ENCODE measurements around the gene RXYLT1.
"Not testable (repeated sequence)": the region's sequence is repeated elsewhere in the genome, so short reads cannot be mapped to it uniquely, and the experiment has no call there.

Gene RXYLT1, protein sequence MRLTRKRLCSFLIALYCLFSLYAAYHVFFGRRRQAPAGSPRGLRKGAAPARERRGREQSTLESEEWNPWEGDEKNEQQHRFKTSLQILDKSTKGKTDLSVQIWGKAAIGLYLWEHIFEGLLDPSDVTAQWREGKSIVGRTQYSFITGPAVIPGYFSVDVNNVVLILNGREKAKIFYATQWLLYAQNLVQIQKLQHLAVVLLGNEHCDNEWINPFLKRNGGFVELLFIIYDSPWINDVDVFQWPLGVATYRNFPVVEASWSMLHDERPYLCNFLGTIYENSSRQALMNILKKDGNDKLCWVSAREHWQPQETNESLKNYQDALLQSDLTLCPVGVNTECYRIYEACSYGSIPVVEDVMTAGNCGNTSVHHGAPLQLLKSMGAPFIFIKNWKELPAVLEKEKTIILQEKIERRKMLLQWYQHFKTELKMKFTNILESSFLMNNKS

DNA sequence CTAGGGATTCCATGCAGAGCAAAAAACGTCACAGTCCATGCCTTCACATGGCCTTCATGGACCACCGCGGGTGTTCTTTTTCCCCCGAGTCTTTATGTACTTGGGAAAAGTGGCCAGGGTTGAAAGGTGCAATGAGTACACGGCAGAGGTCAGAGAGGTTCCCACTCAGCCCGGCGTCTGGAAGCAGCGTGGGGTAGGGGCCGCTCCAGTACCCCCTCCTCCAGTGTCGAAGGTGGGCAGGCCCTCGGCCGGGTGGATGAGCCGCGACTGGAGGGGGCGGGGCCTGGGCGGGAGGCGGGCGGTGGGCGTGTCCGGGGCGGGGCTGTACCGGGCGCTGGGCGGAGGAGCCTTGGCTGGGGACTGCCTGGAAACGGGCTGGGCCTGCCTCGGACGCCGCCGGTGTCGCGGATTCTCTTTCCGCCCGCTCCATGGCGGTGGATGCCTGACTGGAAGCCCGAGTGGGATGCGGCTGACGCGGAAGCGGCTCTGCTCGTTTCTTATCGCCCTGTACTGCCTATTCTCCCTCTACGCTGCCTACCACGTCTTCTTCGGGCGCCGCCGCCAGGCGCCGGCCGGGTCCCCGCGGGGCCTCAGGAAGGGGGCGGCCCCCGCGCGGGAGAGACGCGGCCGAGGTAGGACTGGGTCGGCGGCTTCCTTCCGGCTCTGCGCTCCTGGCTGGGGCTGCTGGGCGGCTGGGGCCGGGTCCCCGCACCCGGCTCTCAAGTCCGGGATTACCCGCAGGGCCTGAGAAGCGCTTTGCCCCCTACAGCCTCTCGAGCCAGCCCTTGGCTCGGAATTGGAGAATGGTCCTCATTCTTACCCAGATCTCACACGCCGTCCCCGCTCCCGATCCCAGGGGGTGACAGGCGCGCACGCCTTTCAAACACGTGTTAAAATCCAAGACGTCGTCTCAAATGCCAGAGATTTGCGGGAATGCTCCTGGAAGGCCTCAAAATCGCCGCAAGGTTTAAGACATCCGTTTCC lies at the start of gene RXYLT1:
Gene RXYLT1, plus strand, starts transcription at position 412 of the 984 bp plus-strand sequence. Its CDS starts 52 bp downstream, at position 464.
- DNase-seq, result peak; percentile 56

DNA sequence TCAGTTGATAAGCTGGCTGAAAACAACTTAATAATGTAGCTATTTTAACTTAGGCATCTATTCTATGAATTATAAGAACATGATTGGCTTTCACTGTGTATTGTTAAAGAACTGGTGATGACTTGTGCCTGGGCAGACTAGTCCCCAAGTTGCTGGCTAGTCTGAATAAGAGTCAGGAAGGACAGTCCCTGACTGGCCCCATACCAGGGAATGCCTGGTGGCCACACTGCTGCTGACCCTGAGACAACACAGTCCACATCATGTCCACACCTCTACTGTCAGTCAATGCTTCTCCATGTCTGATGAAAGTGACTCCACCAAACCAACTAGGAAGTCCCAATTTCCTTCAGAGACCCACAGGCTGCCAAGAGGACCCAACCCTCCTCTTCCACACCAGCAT lies 46.9 kb upstream of the RXYLT1 start:
- not testable (repeated sequence) for DNase-seq

DNA sequence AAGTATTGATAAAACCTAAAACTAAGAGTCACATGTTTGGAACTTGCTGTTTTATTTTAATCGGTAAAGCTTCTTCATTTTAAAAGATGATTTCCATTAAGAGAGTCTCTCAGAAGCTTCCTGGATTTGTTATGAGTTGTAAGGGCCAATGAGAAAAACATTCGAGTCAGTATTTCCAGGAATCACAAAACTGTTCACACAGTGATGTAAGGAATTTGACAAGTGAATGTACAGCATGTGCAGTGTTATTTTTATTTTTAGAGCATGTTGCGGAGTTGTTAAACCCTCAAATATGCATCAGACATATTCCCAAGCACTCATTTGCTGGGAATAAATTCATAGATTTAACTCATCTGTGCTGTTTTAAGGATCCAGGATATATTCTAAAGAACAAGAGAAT lies 46.1 kb upstream of the RXYLT1 start:
- DNase-seq, result not testable (repeated sequence)

DNA sequence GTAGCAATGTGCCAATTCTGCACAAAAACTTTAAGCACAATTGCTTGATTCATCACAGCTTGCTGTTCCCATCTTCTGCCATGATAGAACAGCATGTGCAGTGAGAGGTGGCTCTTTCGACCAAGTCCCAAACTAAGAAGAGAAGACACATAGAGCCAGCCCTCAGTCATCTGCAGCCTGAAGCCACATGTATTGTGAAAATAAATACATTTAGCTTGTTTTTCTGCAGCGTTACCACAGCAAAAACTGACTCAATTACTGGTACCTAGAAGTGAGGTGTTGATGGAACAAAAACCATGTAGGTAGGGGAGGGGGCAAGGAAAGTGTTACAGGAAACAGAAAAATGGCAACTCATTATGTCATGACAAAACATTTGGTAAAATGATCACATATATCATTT lies 39.2 kb upstream of the RXYLT1 start:
- DNase-seq, result not testable (repeated sequence)

DNA sequence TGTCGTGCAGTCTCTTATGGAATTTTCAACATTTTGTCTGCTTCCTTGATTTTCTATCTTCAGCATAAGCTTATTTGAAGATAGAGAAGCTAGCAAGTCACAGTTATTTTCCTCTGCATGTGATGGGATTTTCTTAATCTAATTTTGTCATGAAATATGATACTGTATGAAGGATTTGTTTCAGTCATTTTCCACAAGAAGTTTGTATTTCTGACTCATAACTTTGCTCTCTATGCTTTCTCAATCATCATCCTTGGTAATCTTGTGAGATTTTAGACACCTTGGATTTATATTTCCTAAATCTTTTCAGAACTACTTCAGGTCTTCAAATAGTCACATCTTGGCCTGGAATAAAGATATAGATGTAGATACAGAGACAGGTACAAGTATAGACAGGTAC lies 38.3 kb upstream of the RXYLT1 start:
- DNase-seq, result not testable (repeated sequence)

DNA sequence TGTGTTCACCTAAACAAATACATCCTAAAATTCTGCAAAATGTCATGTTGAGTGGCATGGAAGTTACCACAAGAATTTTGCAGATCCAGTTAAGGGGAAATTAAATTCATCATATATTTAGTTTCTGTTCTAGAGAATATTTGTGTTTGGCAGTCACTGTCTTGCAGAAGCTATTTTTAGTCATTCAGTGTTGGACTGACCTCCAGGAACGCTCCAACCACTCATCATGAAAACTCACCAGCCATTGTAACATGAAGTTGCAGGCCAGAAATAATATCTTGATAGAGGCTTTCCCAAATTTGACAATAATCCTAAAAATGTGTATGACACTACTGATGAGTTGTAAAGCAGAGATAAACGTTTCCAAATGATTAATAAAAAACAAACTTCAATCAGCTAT lies 35.6 kb upstream of the RXYLT1 start:
- DNase-seq, result not testable (repeated sequence)

DNA sequence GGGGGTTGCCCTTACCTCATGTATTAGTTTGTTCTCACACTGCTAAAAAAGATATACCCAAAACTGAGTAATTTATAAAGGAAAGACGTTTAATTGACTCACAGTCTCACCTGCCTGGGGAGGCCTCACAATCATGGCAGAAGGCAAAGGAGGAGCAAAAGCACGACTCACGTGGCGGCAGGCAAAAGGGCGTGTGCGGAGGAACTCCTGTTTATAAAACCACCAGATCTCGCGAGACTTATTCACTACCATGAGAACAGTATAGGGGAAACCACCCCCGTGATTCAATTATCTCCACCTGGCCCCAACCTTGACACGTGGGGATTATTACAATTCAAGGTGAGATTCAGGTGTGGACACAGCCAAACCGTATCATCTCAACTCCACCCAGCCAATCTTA lies 33.2 kb upstream of the RXYLT1 start:
- DNase-seq, result not testable (repeated sequence)

DNA sequence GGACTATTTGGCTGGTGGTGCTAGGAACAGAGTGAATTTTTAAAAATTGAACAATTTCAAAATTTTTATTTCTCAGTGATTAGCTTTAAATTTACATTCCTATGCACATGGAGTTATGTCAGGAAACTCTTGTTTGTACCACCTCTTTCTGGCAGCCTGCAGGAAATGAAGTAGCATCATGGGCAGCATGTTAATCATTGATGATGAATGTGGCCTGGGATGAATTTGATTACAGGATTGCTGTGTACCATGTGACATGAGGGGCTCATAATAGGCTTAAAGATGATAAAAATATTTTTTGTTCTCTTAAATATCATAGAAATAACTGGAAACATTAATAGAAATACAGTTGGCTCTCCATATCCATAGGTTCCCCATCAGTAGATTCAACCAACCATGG lies 32.6 kb upstream of the RXYLT1 start:
- DNase-seq, result not testable (repeated sequence)

DNA sequence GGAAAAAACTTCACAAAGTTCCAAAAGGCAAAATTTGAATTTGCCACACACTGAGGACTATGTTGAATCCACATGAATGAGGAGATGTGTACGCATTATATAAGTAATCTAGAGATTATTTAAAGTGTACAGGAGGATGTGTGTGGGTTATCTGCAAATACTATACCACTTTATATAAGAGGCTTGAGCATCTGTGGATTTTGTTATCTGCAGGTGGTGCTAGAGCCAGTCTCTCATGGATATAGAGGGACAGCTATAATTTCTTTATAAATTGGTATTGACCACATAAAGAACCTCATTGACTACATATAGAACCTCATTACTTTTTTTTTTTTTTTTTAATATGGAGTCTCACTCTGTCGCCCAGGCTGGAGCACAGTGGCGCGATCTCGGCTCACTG lies 32.2 kb upstream of the RXYLT1 start:
- no peak for DNase-seq

DNA sequence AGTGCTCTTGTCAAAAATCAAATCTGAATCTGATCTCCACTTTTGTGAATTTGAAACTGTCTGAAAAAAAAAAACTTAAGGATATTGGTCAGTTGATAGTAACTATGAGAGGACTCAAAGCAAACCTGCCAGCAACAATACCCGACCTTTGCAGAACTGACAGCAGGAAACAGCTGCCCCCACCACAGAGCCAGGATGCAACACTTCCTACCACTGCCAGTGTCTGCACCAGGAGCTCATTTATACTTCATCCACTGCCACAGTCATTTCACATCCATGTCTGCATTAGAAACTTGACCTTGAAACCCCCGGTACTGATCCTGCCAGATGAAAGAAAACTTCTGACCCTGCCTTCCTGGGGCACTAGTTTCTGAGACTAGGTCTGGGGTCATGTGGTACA lies 27.4 kb upstream of the RXYLT1 start:
- no peak for DNase-seq

DNA sequence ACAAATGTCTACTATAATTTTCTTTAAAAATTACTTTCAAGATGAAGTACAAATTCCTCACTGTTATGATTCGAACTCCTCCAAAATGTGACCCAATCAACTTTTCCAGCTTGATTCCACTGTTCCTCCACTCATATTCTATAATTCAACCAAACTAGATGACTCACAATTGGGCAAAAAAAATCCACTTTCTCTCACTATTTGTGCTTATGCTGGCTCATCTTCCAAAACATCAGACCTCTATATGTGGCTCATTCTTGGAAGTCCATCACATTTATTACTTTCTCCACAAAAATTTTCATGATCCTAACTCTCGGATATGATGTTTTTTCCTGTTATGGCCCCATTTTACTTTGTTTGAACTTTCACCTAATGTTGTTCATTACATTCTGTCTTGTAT lies 26.9 kb upstream of the RXYLT1 start:
- DNase-seq, result no peak

DNA sequence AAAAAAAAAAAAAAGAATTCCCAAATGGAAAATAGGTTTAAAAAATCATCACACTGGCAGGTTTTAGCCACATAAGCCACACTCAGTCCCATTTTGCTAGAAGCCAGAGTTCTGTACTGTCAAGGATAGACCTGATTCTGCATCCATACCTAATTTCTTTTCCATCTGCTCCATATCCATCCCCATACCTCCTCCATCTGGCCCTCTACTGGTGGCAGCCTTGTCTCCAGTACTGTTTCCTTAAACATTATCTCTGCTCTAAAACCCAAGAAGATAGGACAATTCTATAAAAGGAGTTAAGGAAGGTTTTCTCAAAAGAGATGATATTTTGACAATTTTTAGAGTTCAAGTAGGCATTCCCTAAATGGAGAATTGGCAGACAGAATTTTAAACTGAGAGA lies 26.0 kb upstream of the RXYLT1 start:
- DNase-seq, result no peak

DNA sequence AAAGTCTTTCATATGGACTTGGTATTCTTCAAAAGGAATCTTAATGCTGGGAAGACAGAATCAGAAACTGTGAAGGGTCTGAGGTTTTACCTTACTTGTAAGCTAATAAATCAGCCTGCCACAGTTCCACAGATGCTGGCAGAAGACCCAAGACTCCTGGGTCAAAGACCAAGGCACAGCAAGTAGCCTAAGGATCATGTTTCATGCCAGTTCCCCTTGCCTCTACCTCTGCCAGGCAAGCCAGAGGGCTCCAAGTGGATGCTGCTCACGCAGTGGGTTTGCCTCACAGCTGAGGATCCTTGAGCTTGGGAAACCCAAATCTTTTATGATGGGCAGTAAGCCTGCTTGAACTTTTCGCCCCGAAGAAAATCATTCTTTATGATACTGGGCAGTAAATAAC lies 15.2 kb upstream of the RXYLT1 start:
- no peak for DNase-seq

DNA sequence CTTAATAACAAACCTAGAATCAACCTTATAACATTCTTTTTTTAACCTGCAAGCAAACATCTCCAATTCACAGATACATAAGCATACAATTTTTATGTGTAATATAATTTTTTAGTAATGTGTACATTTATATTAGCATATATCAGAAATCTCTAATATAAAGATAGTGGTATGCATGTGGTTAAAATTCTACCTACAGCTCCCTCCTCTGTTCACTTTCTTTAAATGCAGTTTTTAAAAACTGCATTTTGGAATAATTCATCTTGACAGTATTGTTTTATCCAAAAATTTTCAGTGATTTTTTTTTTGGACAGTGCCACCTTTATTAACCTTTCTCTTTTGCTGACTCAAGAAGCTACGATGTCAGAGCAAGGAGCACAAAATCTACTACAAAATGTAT lies 13.2 kb upstream of the RXYLT1 start:
- no peak for DNase-seq

DNA sequence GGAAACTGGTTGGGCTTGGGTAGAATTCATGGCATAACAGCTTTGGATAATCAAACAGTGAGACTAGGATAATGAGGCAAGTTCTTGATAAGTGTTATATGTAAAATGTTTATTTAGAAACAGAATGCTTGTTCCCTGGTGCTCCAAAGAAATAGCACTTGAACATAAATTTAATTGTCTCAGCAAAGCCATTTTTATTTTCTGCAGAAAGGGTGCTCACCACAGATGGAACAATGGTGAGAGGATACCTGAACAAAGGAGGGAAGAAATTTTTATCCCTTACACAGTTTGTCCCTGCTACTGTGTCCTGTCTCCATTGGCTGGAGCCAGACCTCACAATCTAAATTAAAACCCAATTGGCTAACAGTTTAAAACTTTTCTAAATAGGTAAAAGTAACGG lies 9.3 kb upstream of the RXYLT1 start:
- DNase-seq, result no peak

DNA sequence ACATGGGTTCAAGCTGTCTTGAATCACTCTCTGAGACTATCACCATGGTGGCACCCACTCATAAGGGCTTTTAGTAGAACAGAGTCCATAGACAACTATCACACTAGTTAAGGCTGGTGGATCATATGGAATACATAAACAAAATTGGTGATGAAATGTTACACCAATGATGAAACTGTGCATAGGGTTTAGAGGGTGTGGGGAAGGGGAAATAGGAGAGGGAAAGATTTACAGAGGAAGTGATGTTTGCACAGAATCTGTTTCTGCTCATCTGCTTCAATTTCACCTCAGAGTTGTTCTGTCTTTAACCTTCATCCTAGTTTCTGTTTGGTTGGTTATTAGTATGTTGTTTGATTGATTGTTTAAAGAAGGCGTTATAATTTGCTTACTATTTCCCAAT lies 2.4 kb upstream of the RXYLT1 start:
- no peak for DNase-seq

DNA sequence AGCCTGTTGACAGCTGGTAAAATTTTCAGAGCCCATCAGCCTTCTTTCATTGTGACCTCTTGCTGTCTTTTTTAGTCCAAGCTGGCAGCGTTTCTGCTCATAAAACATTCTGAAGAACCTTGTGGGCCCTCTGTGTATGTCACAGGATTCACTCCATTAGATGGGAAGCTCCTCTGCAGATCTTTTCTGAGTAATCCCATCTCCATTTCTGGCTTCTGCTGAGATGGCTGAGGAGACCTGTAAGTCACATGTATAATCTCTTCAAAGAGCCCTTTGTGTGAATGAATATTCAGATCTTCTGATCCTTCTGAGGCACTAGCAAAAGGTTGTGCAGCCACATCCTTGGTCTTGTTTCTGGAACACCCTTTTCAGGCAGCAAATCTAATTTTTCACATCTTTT lies 2.8 kb downstream of the RXYLT1 start:
- DNase-seq, result no peak

DNA sequence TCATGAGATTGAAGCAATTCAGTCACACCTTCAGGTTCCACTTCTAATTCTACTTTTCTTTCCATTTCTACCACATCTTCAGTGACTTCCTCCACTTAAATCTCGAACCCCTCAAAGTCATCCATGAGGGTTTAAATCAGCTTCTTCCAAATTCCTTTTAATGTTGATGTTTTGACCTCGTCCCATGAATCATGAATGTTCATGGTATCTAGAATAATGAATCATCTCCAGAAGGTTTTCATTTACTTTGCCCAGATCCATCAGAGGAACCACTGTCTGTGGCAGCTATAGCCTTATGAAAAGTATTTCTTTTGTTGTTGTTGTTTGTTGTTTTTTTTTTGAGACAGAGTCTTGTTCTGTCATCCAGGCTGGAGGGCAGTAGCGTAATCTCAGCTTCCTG lies 7.6 kb downstream of the RXYLT1 start:
- DNase-seq, result no peak

DNA sequence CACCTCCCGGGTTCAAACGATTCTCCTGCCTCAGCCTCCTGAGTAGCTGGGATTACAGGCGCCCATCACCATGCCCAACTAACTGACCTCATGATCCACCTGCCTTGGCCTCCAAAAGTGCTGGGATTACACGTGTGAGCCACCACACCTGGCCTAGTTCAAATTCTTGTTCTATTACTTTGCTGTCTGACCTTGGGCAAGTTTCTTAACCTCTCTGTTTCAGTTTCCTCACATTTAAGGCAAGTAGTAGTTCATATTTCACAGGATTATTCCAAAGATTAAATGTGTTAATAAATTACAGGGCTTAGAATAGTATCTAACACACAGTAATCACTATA lies 10.9 kb downstream of the RXYLT1 start:
- DNase-seq, result no peak

DNA sequence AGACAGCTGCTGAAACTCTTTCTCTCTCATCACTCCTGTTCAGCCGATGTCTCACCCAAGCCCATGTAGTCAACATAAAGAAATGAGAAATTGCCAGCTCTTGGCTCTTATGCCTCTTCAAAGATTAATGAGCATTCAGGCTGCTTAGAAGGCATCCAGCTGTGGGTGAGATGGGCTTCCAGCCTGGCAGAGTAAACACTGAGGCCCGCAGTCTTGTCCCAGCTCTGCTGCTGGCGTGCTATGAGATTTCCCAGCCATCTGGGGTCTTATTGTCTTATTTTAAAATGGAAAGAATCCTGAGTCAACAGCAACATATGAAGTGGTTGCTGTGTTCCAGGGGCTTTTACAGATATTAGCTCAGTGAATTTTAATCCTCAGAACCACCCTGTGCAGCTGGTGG lies 12.6 kb downstream of the RXYLT1 start:
- DNase-seq, result peak; percentile 14

DNA sequence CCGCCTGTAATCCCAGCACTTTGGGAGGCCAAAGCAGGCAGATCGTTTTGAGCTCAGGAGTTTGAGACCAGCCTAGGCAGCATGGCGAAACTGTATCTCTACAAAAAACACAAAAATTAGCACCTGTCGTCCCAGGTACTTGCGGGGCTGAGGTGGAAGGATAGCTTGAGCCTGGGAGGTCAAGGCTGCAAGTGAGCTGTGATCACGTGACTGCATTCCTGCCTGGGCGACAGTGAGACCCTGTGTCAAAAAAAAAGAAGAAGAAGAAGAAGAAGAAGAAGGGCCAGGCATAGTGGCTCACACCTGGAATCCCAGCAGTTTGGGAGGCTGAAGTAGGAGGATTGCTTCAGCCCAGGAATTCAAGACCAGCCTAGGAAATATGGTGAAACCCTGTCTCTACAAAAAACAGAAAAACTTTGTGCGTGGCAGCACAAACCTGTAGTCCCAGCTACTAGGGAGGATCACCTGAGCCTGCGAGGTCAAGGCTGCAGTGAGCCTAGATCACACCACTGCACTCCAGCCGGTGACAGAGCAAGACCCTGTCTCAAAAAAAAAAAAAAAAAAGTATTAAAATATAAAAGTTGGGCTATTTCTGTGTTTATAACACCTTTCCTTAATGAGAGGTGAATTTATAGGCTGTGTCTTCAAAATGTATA lies 15.5 kb downstream of the RXYLT1 start:
- DNase-seq, result no peak

DNA sequence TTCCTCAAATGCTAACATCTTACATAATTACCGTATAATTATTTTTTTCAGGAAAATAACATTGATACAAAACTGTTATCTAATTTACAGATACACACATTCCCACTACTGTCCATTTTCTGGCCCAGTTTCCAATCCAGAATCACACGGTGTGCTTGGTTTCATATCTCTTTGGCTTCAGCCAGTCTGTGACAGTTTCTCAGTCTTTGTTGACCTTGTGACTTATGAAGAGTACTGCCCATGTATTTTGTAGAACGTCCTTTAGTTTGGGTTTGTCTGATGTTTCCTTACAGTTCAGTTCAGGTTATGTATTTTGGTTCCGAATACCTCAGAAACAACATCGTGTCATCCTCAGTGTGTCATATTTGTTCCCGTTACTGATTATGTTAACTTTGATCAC lies 16.2 kb downstream of the RXYLT1 start:
- DNase-seq, result no peak

DNA sequence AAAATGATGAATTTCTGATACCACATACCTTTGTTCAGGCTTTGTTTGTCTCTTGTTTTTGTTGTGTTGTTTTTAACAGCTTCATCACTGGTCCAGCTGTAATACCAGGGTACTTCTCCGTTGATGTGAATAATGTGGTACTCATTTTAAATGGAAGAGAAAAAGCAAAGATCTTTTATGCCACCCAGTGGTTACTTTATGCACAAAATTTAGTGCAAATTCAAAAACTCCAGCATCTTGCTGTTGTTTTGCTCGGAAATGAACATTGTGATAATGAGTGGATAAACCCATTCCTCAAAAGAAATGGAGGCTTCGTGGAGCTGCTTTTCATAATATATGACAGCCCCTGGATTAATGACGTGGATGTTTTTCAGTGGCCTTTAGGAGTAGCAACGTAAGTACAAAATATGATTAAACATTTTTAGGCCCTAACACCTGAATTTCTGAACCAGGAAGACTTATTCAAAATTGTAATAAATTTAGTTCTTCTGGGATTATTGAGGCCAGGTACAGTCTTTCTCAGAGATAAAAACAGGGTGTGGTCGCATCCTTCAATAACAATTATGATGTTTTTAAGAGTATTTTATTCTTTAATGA lies 22.4 kb downstream of the RXYLT1 start:
- no peak for DNase-seq

Data from SHP77 treated with DMSO at 0.1 percent for 48 hours (cell line).